ENCODE results near the gene RNF166. TPM values are rescaled to one million over a fixed set of nuclear protein-coding genes. Genes with fewer than 3 reads are reported as not detected.

The RNF166 gene, protein sequence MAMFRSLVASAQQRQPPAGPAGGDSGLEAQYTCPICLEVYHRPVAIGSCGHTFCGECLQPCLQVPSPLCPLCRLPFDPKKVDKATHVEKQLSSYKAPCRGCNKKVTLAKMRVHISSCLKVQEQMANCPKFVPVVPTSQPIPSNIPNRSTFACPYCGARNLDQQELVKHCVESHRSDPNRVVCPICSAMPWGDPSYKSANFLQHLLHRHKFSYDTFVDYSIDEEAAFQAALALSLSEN
- 11.0 to 19.8 TPM (median 15.9 TPM) in 5 replicates for total RNA-seq (2022; extraction: Qiagen RNA extraction; ENCODE audit: low read depth)

DNA sequence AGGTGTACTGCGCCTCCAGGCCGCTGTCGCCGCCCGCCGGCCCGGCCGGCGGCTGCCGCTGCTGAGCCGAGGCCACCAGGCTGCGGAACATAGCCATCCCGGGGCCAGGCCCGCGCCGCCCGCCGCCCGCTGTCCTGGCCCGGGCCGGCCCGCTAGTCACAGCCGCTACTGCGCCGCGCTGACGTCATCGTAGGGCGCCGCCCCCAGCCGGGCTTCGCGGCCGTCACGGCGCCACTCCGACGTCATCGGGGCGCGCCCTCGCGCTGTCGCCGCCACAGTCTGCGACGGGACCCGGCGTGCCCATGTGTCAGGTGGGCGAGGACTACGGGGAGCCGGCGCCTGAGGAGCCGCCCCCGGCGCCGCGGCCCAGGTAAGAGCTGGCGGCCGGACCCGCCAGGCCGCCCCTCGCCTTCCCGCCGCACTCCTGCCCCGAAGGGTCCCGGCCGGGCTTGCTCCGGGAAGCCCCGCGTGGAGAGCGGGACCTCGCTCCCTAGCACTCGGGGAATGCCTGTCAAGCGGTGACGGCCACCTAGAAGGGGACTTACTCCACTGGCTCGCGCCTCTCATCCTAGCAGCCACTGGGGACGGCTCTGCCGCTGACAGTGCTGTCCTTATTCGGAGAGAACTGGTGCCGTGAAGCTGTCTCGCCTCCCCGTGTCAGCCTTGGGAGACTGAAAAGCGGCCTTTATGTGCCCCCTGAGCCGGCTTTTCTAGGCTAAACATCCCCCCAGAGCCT lies at the start of gene RNF166, which contains the start of gene CTU2:
TSS of gene RNF166 (minus strand) at position 180 of the 736 bp plus-strand sequence. CDS start at position 97, 83 bp downstream.
TSS of gene CTU2 (plus strand) at position 275 of the 736 bp plus-strand sequence. CDS start at position 303, 28 bp downstream.

DNA sequence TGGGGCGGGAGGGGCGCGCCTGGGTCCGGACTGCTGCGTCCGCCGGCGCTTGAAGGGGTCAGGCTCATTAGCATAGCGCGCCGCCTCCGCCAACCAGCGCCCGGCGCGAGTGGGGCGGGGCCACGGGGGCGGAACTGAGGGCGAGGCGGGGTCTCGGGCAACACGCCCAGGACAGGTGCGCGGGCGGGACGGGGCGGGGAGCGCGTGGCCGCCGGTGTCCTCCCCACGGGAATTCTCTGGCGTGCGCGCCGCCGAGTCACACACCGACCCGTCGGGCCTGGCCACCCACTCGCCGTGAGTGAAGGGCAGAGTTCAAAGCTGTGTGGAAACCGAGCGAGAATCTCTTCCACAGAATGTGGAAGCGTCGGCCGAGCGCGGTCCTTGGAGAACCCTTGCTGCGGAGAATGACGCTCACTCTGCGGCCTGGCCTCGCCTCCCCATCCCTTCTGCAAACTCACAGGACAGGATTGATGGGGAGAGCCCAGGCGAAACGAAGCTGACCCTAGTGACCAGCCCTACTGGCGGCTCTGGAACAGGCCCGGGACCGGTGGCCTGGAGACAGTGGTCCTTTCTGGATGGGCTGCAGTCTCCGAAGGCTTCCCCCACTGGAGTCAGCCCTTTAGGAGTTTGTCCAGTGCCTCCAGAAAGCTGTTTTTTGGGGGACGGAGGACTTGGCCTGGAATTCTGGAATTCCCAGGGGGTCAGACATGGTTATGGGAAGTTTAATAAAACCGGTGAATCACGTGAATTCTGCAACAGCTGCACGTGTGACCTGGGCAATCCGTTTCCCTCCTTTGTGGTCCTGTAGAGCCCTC lies 19.6 kb downstream of the RNF166 start, which contains the start of gene SNAI3:
TSS of gene SNAI3 (minus strand) at position 69 of the 815 bp plus-strand sequence. CDS start 101 bp downstream, outside the sequence.

DNA sequence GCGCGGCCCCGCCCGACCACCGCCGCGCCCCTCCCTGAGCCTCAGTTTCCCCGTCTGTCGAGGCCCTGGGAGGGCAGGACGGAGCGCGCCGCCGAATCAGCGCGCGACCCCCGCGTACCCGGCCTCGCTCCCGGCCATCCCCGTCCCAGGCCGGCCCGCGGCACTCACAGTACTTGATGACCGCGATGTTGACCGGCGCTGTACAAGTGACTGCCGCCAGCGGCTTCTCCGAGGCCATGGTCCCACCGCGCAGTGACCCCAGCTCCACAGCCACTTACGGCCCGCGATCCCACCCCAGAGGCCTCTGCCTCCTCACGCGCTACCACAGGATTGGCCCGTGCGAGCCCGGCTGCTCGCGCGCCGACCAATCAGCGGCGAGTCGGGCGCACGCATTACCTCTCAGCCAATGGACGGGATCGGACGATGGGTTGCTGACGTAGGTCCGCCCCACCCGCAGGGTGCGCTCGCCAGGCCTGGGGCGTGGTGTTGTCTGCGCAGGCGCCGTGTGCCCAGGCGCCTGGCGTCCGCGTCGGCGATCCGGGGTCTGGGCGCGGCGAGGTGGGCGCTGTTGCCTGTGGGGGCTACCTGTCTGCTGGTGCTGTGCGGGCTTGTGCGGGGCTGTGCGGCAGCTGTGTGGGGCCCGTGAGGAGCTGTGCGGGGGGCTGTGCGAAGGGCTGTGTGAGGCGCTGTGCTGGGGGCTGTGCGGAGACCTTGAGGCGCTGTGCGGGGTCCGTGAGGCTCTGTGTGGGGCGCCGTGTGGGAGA lies 43.2 kb downstream of the RNF166 start, which contains the start of gene MVD:
TSS of gene MVD (minus strand) at position 249 of the 764 bp plus-strand sequence. CDS start at position 238, 11 bp downstream.

DNA sequence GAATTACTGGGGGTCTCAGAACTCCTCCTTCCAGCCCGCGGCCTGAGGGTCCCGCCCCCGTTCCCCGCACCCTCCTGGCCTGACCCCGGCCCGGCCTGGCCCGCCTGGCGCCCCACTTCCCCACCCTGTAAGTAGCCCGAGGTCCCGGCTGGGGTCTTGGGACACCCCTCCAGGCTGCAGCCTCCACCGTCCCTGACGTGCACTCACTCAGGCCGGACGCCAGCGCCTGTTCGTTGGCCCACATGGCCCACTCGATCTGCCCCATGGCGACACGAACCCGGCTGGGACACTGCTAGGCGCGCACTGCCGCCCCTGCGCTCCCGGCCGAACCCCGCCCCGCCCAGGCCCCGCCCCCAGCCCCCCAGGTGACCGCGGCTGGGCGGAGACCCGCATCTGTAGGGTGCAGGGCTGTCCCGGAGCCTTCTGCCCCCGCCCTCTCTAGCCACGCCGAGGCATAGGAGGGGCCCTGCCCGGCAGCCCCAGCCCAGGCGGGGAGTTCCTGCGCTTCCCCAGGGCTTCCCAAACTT lies 55.4 kb downstream of the RNF166 start, which contains the start of gene CYBA:
TSS of gene CYBA (minus strand) at position 305 of the 527 bp plus-strand sequence. CDS start at position 265, 40 bp downstream.

Other genes starting within 250 kb of the RNF166 start
- gene ZC3H18, start 136.0 kb downstream of the RNF166 start, total RNA-seq (2022; extraction: Qiagen RNA extraction; ENCODE audit: low read depth): 46.1 to 59.8 TPM (median 53.6 TPM) in 5 replicates
- gene IL17C, start 67.8 kb downstream of the RNF166 start, total RNA-seq (2022; extraction: Qiagen RNA extraction; ENCODE audit: low read depth): not detected in 5 replicates
- 238 to 286 TPM (median 248 TPM) in 5 replicates for gene CYBA, start 55.4 kb downstream of the RNF166 start, total RNA-seq (2022; extraction: Qiagen RNA extraction; ENCODE audit: low read depth)
- gene MVD, start 43.3 kb downstream of the RNF166 start, total RNA-seq (2022; extraction: Qiagen RNA extraction; ENCODE audit: low read depth): 18.7 to 24.5 TPM (median 21.0 TPM) in 5 replicates
- 0.11 to 0.26 TPM (median 0.15 TPM) in 5 replicates for gene SNAI3, start 19.9 kb downstream of the RNF166 start, total RNA-seq (2022; extraction: Qiagen RNA extraction; ENCODE audit: low read depth)
- 25.0 to 34.1 TPM (median 30.1 TPM) in 5 replicates for gene CTU2, start 95 bp upstream of the RNF166 start, total RNA-seq (2022; extraction: Qiagen RNA extraction; ENCODE audit: low read depth)
- gene PIEZO1, start 78.8 kb upstream of the RNF166 start, total RNA-seq (2022; extraction: Qiagen RNA extraction; ENCODE audit: low read depth): 104 to 153 TPM (median 134 TPM) in 5 replicates
- gene CDT1, start 97.4 kb upstream of the RNF166 start, total RNA-seq (2022; extraction: Qiagen RNA extraction; ENCODE audit: low read depth): 27.6 to 35.3 TPM (median 30.7 TPM) in 5 replicates
- gene APRT, start 105.5 kb upstream of the RNF166 start, total RNA-seq (2022; extraction: Qiagen RNA extraction; ENCODE audit: low read depth): 326 to 419 TPM (median 363 TPM) in 5 replicates
- gene GALNS, start 150.5 kb upstream of the RNF166 start, total RNA-seq (2022; extraction: Qiagen RNA extraction; ENCODE audit: low read depth): 37.9 to 49.4 TPM (median 44.9 TPM) in 5 replicates
- 95.2 to 120 TPM (median 106 TPM) in 5 replicates for gene TRAPPC2L, start 150.7 kb upstream of the RNF166 start, total RNA-seq (2022; extraction: Qiagen RNA extraction; ENCODE audit: low read depth)
- gene PABPN1L, start 160.3 kb upstream of the RNF166 start, total RNA-seq (2022; extraction: Qiagen RNA extraction; ENCODE audit: low read depth): not detected in 5 replicates